Activated T-helper 1 cell treated with anti-CD3 and anti-CD28 coated beads, Interleukin-12 subunit alpha, Interleukin-12 subunit beta, Interleukin-2, Interleukin-4 antibody, amounts not matched to agents 30 ng/mL and 10 ng/mL and 1 ng/mL, durations not matched to agents 14 hours and 24 hours and 36 hours (primary cell): Measurements from ENCODE around the gene GEMIN8. TPM values are rescaled to one million over a fixed set of nuclear protein-coding genes. Genes with fewer than 3 reads are reported as not detected.

Experiments used
- DNase-seq: peaks from one replicate; pipeline ENCODE4 v3.0.0; 2021; ENCODE audit warnings: low spot score
- H3K27ac Mint-ChIP-seq: one replicate; pipeline ENCODE4 v1.8.0; 2021; ENCODE audit warnings: mild to moderate bottlenecking, mixed read lengths
- H3K27me3 Mint-ChIP-seq: one replicate; pipeline ENCODE4 v1.8.0; 2022; ENCODE audit warnings: mild to moderate bottlenecking, moderate library complexity, mixed read lengths; ENCODE audit not compliant: insufficient read depth
- H3K36me3 Mint-ChIP-seq: one replicate; pipeline ENCODE4 v1.8.0; 2021; ENCODE audit warnings: low read depth, mixed read lengths
- H3K4me1 Mint-ChIP-seq: one replicate; pipeline ENCODE4 v1.8.0; 2021; ENCODE audit warnings: low read depth, mixed read lengths
- H3K4me3 Mint-ChIP-seq: one replicate; pipeline ENCODE4 v1.8.0; 2021; ENCODE audit warnings: mild to moderate bottlenecking, moderate library complexity, mixed read lengths
- H3K9me3 Mint-ChIP-seq: one replicate; pipeline ENCODE4 v1.8.0; 2021; ENCODE audit warnings: mixed read lengths
- intact Hi-C: fragments of 100-400 bp; cut with micrococcal nuclease; formaldehyde crosslinking; loops from one replicate; pipeline ENCODE4 v1.15.1; 2024
- total RNA-seq: library from RNA; stranded (reverse); gene quantifications from 2 replicates; pipeline ENCODE4 v1.2.3, GENCODE V29; 2022

Gene GEMIN8
- total RNA-seq, 1 donor from 2014 or later, result 15.6 TPM

- Mint-ChIP-seq H3K27ac (no peak overlapping the region), H3K27me3 (no peaks in the 10 kb centered on the region), H3K4me3 (no peak overlapping the region), H3K4me1 (peaks cover 8% of the 10 kb centered on the region), H3K36me3 (peaks cover 22% of the 10 kb centered on the region), H3K9me3 (no peaks in the 10 kb centered on the region)
- intact Hi-C loops, result no loop called here
- no peak for DNase-seq
Measured at GRCh38 chrX:14013054-14013453, 16.6 kb downstream of the GEMIN8 start.

- Mint-ChIP-seq H3K36me3 (peaks cover 17% of the 10 kb centered on the region), H3K4me1 (peaks cover 8% of the 10 kb centered on the region), H3K9me3 (no peaks in the 10 kb centered on the region), H3K27ac (no peak overlapping the region), H3K4me3 (no peak overlapping the region), H3K27me3 (no peaks in the 10 kb centered on the region)
- intact Hi-C loops, result no loop called here
- DNase-seq, result no peak
Measured at GRCh38 chrX:14010566-14010965, 19.1 kb downstream of the GEMIN8 start.

GRCh38 chrX:14006540-14006939 is 23.2 kb downstream of the GEMIN8 start:
- intact Hi-C loops, result no loop called here
- Mint-ChIP-seq H3K27me3 (no peaks in the 10 kb centered on the region), H3K4me1 (peaks cover 9% of the 10 kb centered on the region), H3K9me3 (no peaks in the 10 kb centered on the region), H3K36me3 (peaks cover 11% of the 10 kb centered on the region), H3K4me3 (no peak overlapping the region), H3K27ac (no peak overlapping the region)
- no peak for DNase-seq

- Mint-ChIP-seq H3K36me3 (peaks cover 7% of the 10 kb centered on the region), H3K27ac (no peak overlapping the region), H3K4me3 (no peak overlapping the region), H3K27me3 (no peaks in the 10 kb centered on the region), H3K4me1 (peaks cover 9% of the 10 kb centered on the region), H3K9me3 (no peaks in the 10 kb centered on the region)
- intact Hi-C loops, result no loop called here
- DNase-seq, result no peak
Measured at GRCh38 chrX:14003876-14004425, 25.7 kb downstream of the GEMIN8 start.

- Mint-ChIP-seq H3K4me1 (peaks cover 9% of the 10 kb centered on the region), H3K27me3 (no peaks in the 10 kb centered on the region), H3K27ac (no peak overlapping the region), H3K4me3 (no peak overlapping the region), H3K9me3 (no peaks in the 10 kb centered on the region), H3K36me3 (peaks cover 2% of the 10 kb centered on the region)
- DNase-seq, result no peak
- intact Hi-C loops, result no loop called here
Measured at GRCh38 chrX:14003028-14003427, 26.7 kb downstream of the GEMIN8 start.

- DNase-seq, result no peak
- Mint-ChIP-seq H3K4me3 (no peak overlapping the region), H3K27me3 (no peaks in the 10 kb centered on the region), H3K4me1 (no peaks in the 10 kb centered on the region), H3K27ac (no peak overlapping the region), H3K36me3 (no peaks in the 10 kb centered on the region), H3K9me3 (no peaks in the 10 kb centered on the region)
- intact Hi-C loops, result no loop called here
Measured at GRCh38 chrX:13996650-13997049, 33.0 kb downstream of the GEMIN8 start.

GRCh38 chrX:13994536-13995080 is 35.1 kb downstream of the GEMIN8 start:
- Mint-ChIP-seq H3K36me3 (no peaks in the 10 kb centered on the region), H3K4me1 (no peaks in the 10 kb centered on the region), H3K9me3 (no peaks in the 10 kb centered on the region), H3K27me3 (no peaks in the 10 kb centered on the region), H3K4me3 (no peak overlapping the region), H3K27ac (no peak overlapping the region)
- no peak for DNase-seq
- intact Hi-C loops, result no loop called here

- no peak overlapping the region for H3K27ac Mint-ChIP-seq
- no peaks in the 10 kb centered on the region for H3K36me3 Mint-ChIP-seq
- H3K4me3 Mint-ChIP-seq, result no peak overlapping the region
- intact Hi-C loops, result no loop called here
- no peak for DNase-seq
- H3K4me1 Mint-ChIP-seq, result no peaks in the 10 kb centered on the region
- H3K9me3 Mint-ChIP-seq, result no peaks in the 10 kb centered on the region
- no peaks in the 10 kb centered on the region for H3K27me3 Mint-ChIP-seq
Measured at GRCh38 chrX:13994104-13994503, 35.6 kb downstream of the GEMIN8 start.

GRCh38 chrX:13990126-13990800 is 39.4 kb downstream of the GEMIN8 start:
- peaks cover 5% of the 10 kb centered on the region for H3K9me3 Mint-ChIP-seq
- no peak overlapping the region for H3K4me3 Mint-ChIP-seq
- H3K36me3 Mint-ChIP-seq, result peaks cover 2% of the 10 kb centered on the region
- intact Hi-C loops, result no loop called here
- no peak for DNase-seq
- H3K27ac Mint-ChIP-seq, result no peak overlapping the region
- peaks cover 9% of the 10 kb centered on the region for H3K4me1 Mint-ChIP-seq
- H3K27me3 Mint-ChIP-seq, result peaks cover 2% of the 10 kb centered on the region

- DNase-seq, result no peak
- H3K36me3 Mint-ChIP-seq, result peaks cover 2% of the 10 kb centered on the region
- no peak overlapping the region for H3K4me3 Mint-ChIP-seq
- H3K9me3 Mint-ChIP-seq, result peaks cover 5% of the 10 kb centered on the region
- intact Hi-C loops, result no loop called here
- no peak overlapping the region for H3K27ac Mint-ChIP-seq
- H3K4me1 Mint-ChIP-seq, result peaks cover 9% of the 10 kb centered on the region
- peaks cover 2% of the 10 kb centered on the region for H3K27me3 Mint-ChIP-seq
Measured at GRCh38 chrX:13985697-13986435, 43.8 kb downstream of the GEMIN8 start.

- Mint-ChIP-seq H3K27ac (no peak overlapping the region), H3K4me3 (no peak overlapping the region), H3K27me3 (peaks cover 2% of the 10 kb centered on the region), H3K36me3 (peaks cover 2% of the 10 kb centered on the region), H3K4me1 (peaks cover 9% of the 10 kb centered on the region), H3K9me3 (peaks cover 5% of the 10 kb centered on the region)
- intact Hi-C loops, result no loop called here
- DNase-seq, result no peak
Measured at GRCh38 chrX:13983734-13984133, 46.0 kb downstream of the GEMIN8 start.

- H3K36me3 Mint-ChIP-seq, result no peaks in the 10 kb centered on the region
- no peaks in the 10 kb centered on the region for H3K4me1 Mint-ChIP-seq
- H3K9me3 Mint-ChIP-seq, result no peaks in the 10 kb centered on the region
- intact Hi-C loops, result no loop called here
- no peak overlapping the region for H3K27ac Mint-ChIP-seq
- DNase-seq, result no peak
- no peak overlapping the region for H3K4me3 Mint-ChIP-seq
- no peaks in the 10 kb centered on the region for H3K27me3 Mint-ChIP-seq
Measured at GRCh38 chrX:13968198-13968597, 61.5 kb downstream of the GEMIN8 start.

GRCh38 chrX:13967636-13968035 is 62.1 kb downstream of the GEMIN8 start:
- intact Hi-C loops, result no loop called here
- Mint-ChIP-seq H3K27me3 (no peaks in the 10 kb centered on the region), H3K4me1 (no peaks in the 10 kb centered on the region), H3K36me3 (no peaks in the 10 kb centered on the region), H3K4me3 (no peak overlapping the region), H3K27ac (no peak overlapping the region), H3K9me3 (no peaks in the 10 kb centered on the region)
- no peak for DNase-seq
